HG03432 (cell line): ENCODE results near the gene MOCS2.
"Not testable (repeated sequence)": the region's sequence is repeated elsewhere in the genome, so short reads cannot be mapped to it uniquely, and the experiment has no call there.

Experiments used
- ATAC-seq: cut with Tn5 transposase; IDR thresholded peaks from one replicate; pipeline ENCODE4 v1.9.1; 2021; ENCODE audit warnings: mild to moderate bottlenecking, moderate library complexity; ENCODE audit not compliant: unreplicated experiment

MOCS2 gene, protein sequence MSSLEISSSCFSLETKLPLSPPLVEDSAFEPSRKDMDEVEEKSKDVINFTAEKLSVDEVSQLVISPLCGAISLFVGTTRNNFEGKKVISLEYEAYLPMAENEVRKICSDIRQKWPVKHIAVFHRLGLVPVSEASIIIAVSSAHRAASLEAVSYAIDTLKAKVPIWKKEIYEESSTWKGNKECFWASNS

GRCh38 chr5:53109443-53110127 is at the start of gene MOCS2:
TSS of gene MOCS2 (minus strand) at chr5:53109757. CDS start at chr5:53107174, 2,583 bp downstream.
- ATAC-seq, result peak; percentile 98

DNA sequence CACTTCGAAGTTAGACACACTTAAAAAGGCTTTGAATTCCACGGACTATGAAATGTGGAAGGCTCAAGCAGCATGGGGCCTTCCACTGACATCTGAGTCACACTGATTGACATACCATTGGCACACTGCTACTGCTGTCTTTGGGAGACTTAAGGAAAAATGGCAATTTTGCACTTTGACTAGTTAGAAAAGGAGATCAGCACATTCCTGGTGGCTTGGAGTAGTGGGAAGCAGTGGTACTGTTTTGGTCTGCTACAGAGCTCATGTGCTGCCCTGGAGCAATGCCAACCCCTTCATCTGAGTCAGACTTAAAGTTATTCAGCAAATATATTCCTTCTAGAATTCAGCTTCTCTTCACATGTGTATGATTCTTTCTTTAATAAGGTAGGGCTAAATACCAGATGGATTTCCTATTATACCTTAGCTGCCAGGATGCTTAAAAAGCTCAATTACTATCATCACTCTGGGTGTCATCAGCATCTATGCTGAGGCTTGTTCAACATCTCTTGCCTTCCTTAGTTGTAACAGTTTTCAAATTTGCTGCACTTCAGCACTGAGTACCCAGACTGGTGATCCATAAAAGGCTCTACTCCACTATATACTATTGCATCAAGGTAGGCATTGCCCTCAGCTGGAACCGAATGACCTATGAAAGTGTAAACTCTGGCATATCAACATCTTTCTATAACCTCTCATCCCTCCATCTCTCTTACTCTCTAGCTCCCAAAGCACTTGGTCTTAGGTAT is 42.3 kb upstream of the MOCS2 start:
- ATAC-seq, result no peak

DNA sequence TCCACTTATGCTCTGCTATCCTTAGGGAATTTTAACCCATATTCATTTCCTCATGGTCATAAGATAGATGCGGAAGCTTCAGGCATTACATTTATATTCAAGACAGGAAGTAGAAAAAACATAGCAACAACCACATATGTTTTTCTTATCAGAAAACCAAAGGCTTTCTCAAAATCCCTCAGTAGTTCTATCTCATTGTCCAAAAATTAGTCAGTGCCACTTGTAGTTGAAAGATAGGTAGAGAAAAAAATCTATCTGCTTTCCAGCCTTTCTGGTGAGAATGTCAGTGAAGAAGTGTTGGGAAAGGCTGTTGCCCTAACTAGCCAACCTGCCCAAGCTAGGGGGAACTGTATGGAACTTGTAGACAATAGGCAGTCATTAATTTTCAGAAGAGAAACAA is 23.5 kb upstream of the MOCS2 start:
- no peak for ATAC-seq

DNA sequence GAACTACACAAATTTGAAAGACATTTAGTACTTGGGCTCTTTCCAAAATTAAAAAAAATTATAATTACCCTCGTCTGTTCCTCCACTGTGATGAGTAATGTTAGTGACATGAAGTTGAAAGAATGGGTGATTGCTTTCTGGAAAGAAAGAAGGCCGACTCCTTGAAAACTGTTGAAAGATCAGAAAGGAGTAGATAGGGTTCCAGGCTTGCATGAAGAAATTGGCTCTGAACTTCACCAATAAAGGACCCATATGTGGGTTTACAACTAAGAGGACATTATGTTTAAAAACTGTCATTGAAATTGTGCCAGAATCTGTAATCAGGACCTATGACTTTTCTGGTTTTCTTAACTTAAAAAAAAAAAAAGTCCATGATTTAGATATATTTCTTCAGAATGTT is 20.7 kb upstream of the MOCS2 start:
- ATAC-seq, result no peak

DNA sequence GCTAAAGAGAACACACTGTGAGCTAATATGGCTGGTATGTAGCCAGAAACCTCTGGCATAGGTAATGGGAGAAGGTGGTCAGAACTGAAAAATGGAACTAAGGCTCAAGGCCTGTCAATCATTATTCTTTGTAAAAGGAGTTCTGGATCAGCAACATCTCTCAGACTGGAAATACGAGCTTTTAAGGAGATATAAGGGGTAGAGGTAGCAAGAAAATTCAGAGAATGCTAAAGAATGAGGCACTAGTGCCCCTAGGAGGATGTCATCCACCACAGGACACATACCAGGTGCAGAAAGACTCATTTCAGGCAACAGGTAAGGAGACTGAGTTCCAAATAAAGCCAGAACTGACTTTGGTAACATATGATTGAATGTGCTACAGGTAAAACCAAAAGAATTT is 18.9 kb upstream of the MOCS2 start:
- ATAC-seq, result no peak

GRCh38 chr5:53127107-53127506 is 17.6 kb upstream of the MOCS2 start:
- ATAC-seq, result no peak

GRCh38 chr5:53126521-53126920 is 17.0 kb upstream of the MOCS2 start:
- ATAC-seq, result no peak

- no peak for ATAC-seq
Measured at GRCh38 chr5:53123702-53124101, 14.1 kb upstream of the MOCS2 start.

DNA sequence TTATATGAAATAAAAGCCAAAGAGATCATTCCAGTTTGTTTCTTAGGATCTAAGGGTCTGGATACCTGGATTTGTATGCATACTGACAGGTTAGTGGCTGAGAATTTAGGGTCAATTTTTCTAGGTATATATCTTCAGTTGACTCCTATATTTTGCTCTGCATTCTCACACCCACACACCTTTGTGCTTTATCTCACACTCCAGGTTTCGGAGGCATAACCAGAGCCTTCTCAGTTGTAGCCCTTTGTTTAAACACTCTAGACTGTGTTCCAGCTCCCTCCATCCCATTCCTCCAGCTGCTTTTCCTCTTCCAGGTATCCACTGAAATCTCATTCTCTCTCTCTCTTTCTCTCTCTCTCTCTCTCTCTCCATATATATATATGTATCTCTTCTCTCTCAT is 10.6 kb upstream of the MOCS2 start:
- no peak for ATAC-seq

GRCh38 chr5:53118879-53119278 is 9.3 kb upstream of the MOCS2 start:
- ATAC-seq, result no peak

DNA sequence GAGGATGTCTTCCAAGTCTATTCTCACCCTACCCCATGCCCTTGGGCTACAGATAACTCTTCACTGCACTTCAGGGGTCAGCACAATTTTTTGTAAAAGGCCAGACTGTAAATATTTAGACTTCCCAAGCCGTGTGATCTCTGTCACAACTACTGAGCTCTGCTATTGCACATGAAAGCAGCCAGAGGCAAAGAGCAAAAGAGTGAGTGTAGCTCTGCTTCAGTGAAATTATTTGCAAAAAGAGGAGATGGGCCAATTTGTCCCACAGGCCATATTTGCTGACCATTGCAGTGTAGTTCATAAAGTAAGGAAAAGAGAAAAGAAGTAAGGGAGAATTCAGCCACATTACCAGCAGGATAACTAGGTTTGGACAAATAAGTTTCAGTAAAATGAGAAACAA is 7.0 kb upstream of the MOCS2 start:
- no peak for ATAC-seq

- no peak for ATAC-seq
Measured at GRCh38 chr5:53114988-53115387, 5.4 kb upstream of the MOCS2 start.

DNA sequence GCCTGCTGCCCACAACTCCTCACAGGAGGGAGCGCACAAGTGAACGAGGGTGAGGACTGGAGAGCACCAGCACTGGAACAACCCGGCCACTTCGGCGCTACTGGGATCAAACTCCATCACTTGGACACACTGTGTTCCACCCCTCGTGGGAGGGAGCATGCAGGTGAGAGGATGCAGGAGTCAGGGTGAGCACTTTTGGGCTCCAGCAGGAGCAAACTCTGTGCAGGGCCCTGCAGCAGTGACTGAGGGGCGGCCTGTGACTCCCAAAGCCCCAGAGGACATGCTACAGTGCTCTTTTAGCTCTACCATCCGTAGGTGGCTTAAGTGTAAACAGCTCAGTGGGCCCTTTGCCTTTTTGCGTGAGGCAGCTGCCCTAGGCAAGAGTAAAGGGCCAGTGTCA is 4.4 kb upstream of the MOCS2 start:
- ATAC-seq, result no peak

- ATAC-seq, result no peak
Measured at GRCh38 chr5:53112909-53113308, 3.4 kb upstream of the MOCS2 start.

DNA sequence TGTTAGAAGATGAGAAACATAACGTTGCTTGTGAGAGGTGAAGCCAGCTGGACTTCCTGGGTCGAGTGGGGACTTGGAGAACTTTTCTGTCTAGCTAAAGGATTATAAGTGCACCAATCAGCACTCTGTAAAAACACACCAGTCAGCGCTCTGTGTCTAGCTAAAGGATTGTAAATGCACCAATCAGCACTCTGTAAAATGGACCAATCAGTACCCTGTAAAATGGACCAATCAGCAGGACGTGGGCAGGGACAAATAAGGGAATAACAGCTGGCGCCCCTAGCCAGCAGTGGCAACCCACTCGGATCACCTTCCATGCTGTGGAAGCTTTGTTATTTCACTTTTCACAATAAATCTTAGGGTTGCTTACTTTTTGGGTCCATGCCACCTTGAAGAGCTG is 2.8 kb upstream of the MOCS2 start:
- ATAC-seq, result not testable (repeated sequence)

- ATAC-seq, result no peak
Measured at GRCh38 chr5:53111139-53111538, 1.6 kb upstream of the MOCS2 start.

GRCh38 chr5:53110156-53110555 is 599 bp upstream of the MOCS2 start:
- peak; percentile 11 for ATAC-seq

- peak; percentile 12 for ATAC-seq
Measured at GRCh38 chr5:53109056-53109442, 508 bp downstream of the MOCS2 start.

GRCh38 chr5:53105611-53106300 is 3.8 kb downstream of the MOCS2 start:
- no peak for ATAC-seq

- no peak for ATAC-seq
Measured at GRCh38 chr5:53100606-53101005, 9.0 kb downstream of the MOCS2 start.

DNA sequence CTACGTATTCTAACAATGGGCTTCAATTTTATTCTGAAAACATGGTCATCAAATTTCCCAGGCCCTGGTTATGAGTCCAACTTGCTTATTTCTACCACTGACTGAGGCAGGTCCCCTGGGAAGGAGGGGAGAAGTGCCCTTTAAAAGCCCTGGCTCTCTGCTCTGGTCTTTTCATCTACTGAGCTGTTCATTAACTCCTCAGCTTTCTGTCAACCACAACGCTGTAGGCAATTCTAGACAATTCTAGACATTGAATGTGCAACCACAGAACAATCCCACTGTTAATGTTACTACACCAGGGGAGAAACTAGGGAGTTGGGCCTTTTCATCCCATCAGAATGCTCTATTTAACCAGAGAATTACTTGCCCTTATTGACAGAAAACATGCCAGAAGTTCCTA is 10.0 kb downstream of the MOCS2 start:
- ATAC-seq, result no peak
